ENCODE measurements around the gene GLO1.

The GLO1 gene

DNA sequence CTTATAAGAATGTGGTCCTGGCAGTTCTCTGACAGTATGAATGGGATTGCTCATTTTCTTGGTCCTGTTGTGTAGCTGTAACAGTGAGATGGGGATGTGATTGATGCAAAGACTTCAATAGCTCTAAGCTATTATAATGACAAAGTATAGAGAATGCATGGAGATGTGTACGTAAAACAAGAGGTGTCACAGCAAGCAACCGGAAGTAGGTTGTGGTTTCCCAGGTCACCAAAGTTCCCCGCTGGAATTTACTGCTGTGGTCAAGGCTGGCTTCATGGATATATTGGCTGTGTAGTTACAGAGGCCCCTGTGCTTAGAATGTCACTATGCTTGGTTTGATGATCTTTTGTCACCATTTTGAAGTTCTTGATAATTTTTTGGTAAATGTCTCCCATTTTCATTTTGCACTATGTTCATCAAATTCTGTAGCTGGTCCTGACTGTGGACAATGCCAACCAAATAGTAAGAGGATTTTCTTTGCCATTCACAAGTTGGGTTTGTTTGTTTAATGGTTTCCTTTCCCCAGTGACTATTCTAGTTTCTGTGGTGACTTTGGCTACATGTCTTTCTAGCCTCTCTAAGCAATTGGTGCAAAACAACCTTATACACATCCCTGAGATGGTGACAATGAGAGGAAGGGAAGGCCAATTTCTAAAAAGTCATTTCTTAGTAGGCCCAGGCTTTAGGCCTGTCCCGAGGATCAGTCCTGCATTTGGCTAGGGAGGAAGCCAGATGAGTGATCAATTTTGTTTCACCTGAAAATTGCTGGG lies 22.7 kb upstream of the GLO1 start:
- no peaks in the 10 kb centered on the region for H4K20me1 ChIP-seq (ENCODE audit: insufficient read depth)
- TF ChIP-seq, protein P1, sequence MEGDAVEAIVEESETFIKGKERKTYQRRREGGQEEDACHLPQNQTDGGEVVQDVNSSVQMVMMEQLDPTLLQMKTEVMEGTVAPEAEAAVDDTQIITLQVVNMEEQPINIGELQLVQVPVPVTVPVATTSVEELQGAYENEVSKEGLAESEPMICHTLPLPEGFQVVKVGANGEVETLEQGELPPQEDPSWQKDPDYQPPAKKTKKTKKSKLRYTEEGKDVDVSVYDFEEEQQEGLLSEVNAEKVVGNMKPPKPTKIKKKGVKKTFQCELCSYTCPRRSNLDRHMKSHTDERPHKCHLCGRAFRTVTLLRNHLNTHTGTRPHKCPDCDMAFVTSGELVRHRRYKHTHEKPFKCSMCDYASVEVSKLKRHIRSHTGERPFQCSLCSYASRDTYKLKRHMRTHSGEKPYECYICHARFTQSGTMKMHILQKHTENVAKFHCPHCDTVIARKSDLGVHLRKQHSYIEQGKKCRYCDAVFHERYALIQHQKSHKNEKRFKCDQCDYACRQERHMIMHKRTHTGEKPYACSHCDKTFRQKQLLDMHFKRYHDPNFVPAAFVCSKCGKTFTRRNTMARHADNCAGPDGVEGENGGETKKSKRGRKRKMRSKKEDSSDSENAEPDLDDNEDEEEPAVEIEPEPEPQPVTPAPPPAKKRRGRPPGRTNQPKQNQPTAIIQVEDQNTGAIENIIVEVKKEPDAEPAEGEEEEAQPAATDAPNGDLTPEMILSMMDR (conservative IDR thresholded peaks at IDR 0.05; ENCODE audit: low read depth, low read length): no peak
- H3K36me3 ChIP-seq (ENCODE audit: insufficient read depth): no peaks in the 10 kb centered on the region
- H3K27me3 ChIP-seq (ENCODE audit: insufficient read depth, low read depth): no peaks in the 10 kb centered on the region
- H2AFZ ChIP-seq (ENCODE audit: low read depth): no peak overlapping the region
- H3K4me1 ChIP-seq (ENCODE audit: low read depth, poor library complexity, severe bottlenecking): peaks cover 18% of the 10 kb centered on the region
- peak overlapping the region; percentile 19 for H3K4me2 ChIP-seq
- no peak overlapping the region for H3K4me3 ChIP-seq (IDR thresholded peaks at IDR 0.05; ENCODE audit: insufficient read depth, low read depth, low read length)
- no peaks in the 10 kb centered on the region for H3K79me2 ChIP-seq (ENCODE audit: insufficient read depth, low read depth)
- no peak overlapping the region; the same call in 1 of the 2 replicates for H3K27ac ChIP-seq
- H3K9ac ChIP-seq: no peak overlapping the region

DNA sequence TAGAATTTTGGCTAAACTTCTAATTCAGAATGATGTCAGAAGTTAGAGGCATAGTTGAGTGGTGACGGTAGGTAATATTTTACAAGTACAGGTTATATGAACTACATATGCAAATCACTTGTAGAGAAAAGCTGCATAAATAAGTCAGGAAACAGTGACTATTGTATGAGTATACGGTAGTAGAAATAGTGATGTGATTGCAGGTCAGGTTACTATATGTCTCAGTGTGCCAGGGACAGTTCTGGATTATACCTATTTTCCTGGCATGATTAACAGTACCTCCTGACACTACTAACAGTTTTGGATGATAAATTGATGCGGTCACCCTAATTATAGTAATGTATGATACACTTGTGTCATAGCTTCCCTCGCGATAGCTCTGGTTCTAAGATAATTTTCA lies 21.4 kb upstream of the GLO1 start:
- no peak overlapping the region for H2AFZ ChIP-seq (ENCODE audit: low read depth)
- TF ChIP-seq, protein P1 (conservative IDR thresholded peaks at IDR 0.05; ENCODE audit: low read depth, low read length): no peak
- no peaks in the 10 kb centered on the region for H3K36me3 ChIP-seq (ENCODE audit: insufficient read depth)
- no peaks in the 10 kb centered on the region for H3K79me2 ChIP-seq (ENCODE audit: insufficient read depth, low read depth)
- no peaks in the 10 kb centered on the region for H4K20me1 ChIP-seq (ENCODE audit: insufficient read depth)
- no peaks in the 10 kb centered on the region for H3K27me3 ChIP-seq (ENCODE audit: insufficient read depth, low read depth)
- no peak overlapping the region for H3K4me2 ChIP-seq
- H3K9ac ChIP-seq: no peak overlapping the region
- no peak overlapping the region for H3K4me3 ChIP-seq (IDR thresholded peaks at IDR 0.05; ENCODE audit: insufficient read depth, low read depth, low read length)
- no peak overlapping the region for H3K27ac ChIP-seq
- peaks cover 18% of the 10 kb centered on the region for H3K4me1 ChIP-seq (ENCODE audit: low read depth, poor library complexity, severe bottlenecking)

DNA sequence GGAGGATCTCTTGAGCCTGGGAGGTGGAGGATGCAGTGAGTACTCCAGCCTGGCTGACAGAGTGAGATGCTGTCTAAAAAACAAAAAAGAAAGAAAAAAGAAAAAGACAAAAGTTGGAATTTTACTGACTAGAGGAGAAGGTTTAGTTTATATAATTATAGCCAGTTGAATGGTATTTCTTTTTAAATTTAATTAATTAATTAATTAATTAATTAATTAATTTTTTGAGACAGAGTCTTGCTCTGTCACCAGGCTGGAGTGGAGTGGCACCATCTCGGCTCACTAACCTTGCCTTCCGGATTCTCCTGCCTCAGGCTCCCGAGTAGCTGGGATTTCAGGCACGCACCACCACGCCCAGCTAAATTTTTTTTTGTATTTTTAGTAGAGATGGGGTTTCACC lies 20.8 kb upstream of the GLO1 start:
- Histone ChIP-seq H3K4me3 (IDR thresholded peaks at IDR 0.05; ENCODE audit: insufficient read depth, low read depth, low read length) (no peak overlapping the region), H3K4me1 (ENCODE audit: low read depth, poor library complexity, severe bottlenecking) (peaks cover 18% of the 10 kb centered on the region), H3K36me3 (ENCODE audit: insufficient read depth) (no peaks in the 10 kb centered on the region), H3K27ac (no peak overlapping the region), H3K27me3 (ENCODE audit: insufficient read depth, low read depth) (no peaks in the 10 kb centered on the region), H4K20me1 (ENCODE audit: insufficient read depth) (no peaks in the 10 kb centered on the region), H3K4me2 (no peak overlapping the region), H3K9ac (no peak overlapping the region), H2AFZ (ENCODE audit: low read depth) (no peak overlapping the region), H3K79me2 (ENCODE audit: insufficient read depth, low read depth) (no peaks in the 10 kb centered on the region)
- TF ChIP-seq, protein P1 (conservative IDR thresholded peaks at IDR 0.05; ENCODE audit: low read depth, low read length): no peak

DNA sequence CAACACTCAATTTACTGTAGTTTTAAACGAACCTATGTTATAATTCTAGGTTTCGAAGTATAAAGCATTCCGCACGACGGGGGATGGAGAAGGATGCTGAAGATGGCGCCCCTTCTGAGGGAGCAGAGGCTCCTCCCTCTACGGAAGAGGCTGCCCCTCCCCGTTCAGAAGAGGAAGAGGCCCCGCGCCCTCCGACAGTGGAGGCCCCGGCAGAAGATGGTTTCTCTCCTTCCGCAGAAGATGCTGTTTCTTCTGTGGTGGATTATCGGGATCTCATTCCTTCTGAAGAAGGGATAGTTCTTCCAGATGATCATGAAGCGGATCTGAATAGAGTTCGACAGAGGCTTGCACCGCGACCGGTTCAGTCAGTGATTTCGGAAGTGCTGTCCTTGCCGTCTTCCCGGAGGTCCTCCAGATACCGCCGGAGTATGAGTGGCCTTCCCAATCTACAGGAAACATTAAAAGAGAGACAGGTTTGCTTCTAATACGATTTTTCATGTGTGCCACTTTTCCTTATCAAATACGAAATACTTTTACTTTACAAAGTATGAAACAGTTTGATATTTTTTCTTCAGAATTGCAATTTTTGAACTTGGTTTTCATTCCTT lies 19.9 kb upstream of the GLO1 start:
- Histone ChIP-seq H3K4me3 (IDR thresholded peaks at IDR 0.05; ENCODE audit: insufficient read depth, low read depth, low read length) (no peak overlapping the region), H3K4me2 (no peak overlapping the region), H3K27ac (no peak overlapping the region), H3K27me3 (ENCODE audit: insufficient read depth, low read depth) (no peaks in the 10 kb centered on the region), H3K4me1 (ENCODE audit: low read depth, poor library complexity, severe bottlenecking) (peaks cover 18% of the 10 kb centered on the region), H4K20me1 (ENCODE audit: insufficient read depth) (no peaks in the 10 kb centered on the region), H2AFZ (ENCODE audit: low read depth) (no peak overlapping the region), H3K79me2 (ENCODE audit: insufficient read depth, low read depth) (no peaks in the 10 kb centered on the region), H3K36me3 (ENCODE audit: insufficient read depth) (no peaks in the 10 kb centered on the region), H3K9ac (no peak overlapping the region)
- TF ChIP-seq, protein P1 (conservative IDR thresholded peaks at IDR 0.05; ENCODE audit: low read depth, low read length): no peak

Measured in KMS-11 (cell line).